Spinal cord (tissue), 4 donors: Measurements from ENCODE around the gene P4HA2. TPM values are rescaled to one million over a fixed set of nuclear protein-coding genes. Genes with fewer than 3 reads are reported as not detected.

Experiments
- polyA plus RNA-seq, 2 donors: library from polyadenylated mRNA; unstranded; fragments of 120-200 nt; gene quantifications; one replicate each; pipeline ENCODE4 v1.2.1, GENCODE V29; 2013; ENCODE audit not compliant: insufficient read length in 2 of 2
- small RNA-seq: library from RNA; depleted of rRNA; stranded (forward); fragments of <200 nt; gene quantifications from one replicate; pipeline ENCODE3, GENCODE V24; 2014; ENCODE audit warnings: low replicate concordance
- total RNA-seq, 2 donors: library from RNA; depleted of rRNA in 1 of 2; stranded (reverse); fragments of 120-200 nt in 1 of 2; fragments of >200 nt in 1 of 2; gene quantifications; one replicate each; pipeline versions ENCODE4 v1.2.3 to v1.2.4, GENCODE V29; 2013 to 2014

P4HA2 gene
- total and polyA plus RNA-seq, 4 donors: 11.2 to 44.1 (median 22.2) TPM

Small RNAs within 50 kb of the gene (small RNA-seq; reads per million reads assigned to genes)
- not detected for gene AC063976.4

Other genes with a start within 250 kb of the P4HA2 start
- 100 to 1,000 TPM in 1 of 2 donors, 10 to 100 TPM in 1; 27.9 to 103 TPM for gene ACSL6, start 216.2 kb downstream of the P4HA2 start, total RNA-seq
- 10 to 100 TPM; 72.1 to 77.7 TPM for gene ACSL6, start 216.2 kb downstream of the P4HA2 start, polyA plus RNA-seq
- gene IL3, start 167.2 kb downstream of the P4HA2 start, total RNA-seq: not detected
- not detected for gene IL3, start 167.2 kb downstream of the P4HA2 start, polyA plus RNA-seq
- gene CSF2, start 154.1 kb downstream of the P4HA2 start, total RNA-seq: not detected
- gene CSF2, start 154.1 kb downstream of the P4HA2 start, polyA plus RNA-seq: not detected
- 10 to 100 TPM; 10.6 to 28.1 TPM for gene PDLIM4, start 29.8 kb upstream of the P4HA2 start, total RNA-seq
- gene PDLIM4, start 29.8 kb upstream of the P4HA2 start, polyA plus RNA-seq: 10 to 100 TPM; 35.1 to 40.9 TPM
- gene SLC22A4, start 66.5 kb upstream of the P4HA2 start, total RNA-seq: 1 to 10 TPM; 4.0 to 8.7 TPM
- gene SLC22A4, start 66.5 kb upstream of the P4HA2 start, polyA plus RNA-seq: 1 to 10 TPM; 7.4 to 7.9 TPM
- 1 to 10 TPM; 9.3 to 9.9 TPM for gene SLC22A5, start 141.9 kb upstream of the P4HA2 start, total RNA-seq
- gene SLC22A5, start 141.9 kb upstream of the P4HA2 start, polyA plus RNA-seq: 10 to 100 TPM; 12.7 to 12.9 TPM